ENCODE data around the gene TMEM141. TPM values are rescaled to one million over a fixed set of nuclear protein-coding genes. Genes with fewer than 3 reads are reported as not detected.

TMEM141 gene
- 64.6 to 80.7 TPM (median 74.2 TPM) in 5 replicates for total RNA-seq (2022; extraction: Qiagen RNA extraction; ENCODE audit: low read depth)

DNA sequence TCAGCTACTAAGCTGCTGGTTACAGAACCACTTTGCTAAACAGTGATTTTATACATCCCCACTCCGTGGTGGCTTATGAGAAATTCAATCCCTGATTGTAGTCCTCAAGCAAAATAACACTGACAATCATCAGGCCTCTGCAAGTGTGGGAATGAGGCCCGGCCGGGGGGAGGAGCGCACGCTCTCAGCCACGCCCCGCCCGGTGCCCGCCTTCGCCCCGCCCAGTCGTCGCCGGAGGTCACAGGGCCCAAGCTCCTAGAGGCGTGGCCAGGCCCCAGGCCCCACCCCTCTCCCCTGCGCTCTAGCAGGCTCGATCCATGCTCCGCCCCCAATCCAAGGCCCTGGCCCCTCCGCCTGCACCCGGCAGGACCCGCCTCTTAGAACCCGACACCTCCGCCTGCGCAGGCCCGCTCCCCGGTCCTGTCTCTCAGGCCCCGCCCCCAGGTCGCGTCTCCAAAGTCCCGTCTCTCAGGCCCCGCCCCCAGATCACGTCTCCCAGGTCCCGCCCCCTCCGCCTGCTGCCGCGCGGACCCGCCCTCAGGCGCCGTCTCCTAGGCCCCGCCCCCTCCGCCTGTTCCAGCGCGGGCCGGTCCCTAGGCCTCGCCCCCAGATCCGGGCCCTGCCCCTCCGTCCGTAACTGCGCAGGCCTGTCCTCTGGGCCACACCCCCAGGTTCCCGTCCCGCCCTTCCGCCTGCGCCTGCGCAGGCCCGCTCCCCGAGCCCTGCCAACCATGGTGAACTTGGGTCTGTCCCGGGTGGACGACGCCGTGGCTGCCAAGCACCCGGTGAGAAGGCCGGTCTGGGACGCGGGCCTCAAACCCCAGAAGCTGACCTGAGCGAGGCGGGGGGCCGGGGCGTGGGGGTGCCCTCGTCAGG lies at the start of gene TMEM141:
TSS of gene TMEM141 (plus strand) at position 705 of the 876 bp plus-strand sequence. CDS start at position 732, 27 bp downstream.

DNA sequence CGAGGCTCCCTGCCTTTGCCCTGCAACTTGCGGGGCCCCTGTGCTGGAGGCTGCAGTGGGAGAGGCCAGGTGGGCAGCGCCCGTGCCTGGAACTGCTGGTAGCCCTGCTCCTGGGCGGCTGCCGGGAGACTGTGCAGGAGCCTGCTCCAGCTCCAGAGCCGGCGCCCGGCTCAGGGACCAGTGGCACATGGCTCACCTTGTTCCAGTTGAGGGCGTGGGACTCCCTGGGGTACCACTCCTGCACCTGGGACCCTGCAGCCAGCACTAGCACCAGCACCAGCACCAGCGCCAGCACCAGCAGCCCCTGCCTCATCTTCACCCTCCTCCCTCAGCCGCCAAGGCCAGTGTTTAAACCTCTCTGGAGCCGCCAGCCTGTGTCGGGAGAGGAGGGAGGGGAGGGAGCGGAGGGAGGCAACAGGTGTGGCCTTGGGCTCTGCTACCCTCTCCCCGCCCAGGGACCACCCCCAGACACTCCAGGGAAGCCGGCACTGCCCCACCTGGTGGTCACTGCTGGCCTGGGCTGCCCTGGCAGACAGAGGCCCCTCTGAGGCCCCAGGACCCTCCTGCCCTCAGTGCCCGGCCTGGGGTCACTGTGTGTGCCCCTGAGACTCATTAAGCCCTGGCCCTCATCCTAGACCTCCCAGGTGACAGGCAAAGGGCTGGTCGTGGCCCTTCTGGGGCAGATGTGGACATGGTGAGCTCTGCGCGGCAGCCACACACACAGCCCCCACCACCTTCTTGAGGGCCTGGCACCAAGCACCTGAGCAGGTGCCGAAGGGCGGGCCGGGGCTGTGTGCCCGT lies 48.4 kb upstream of the TMEM141 start, which contains the start of gene LCN10:
TSS of gene LCN10 (minus strand) at position 350 of the 801 bp plus-strand sequence. CDS start at position 313, 37 bp downstream.

GRCh38 chr9:136748201-136748600 lies 42.9 kb upstream of the TMEM141 start, which contains the start of gene LCN6:
TSS of gene LCN6 (minus strand) at chr9:136748525. CDS start at chr9:136748483, 42 bp downstream.

DNA sequence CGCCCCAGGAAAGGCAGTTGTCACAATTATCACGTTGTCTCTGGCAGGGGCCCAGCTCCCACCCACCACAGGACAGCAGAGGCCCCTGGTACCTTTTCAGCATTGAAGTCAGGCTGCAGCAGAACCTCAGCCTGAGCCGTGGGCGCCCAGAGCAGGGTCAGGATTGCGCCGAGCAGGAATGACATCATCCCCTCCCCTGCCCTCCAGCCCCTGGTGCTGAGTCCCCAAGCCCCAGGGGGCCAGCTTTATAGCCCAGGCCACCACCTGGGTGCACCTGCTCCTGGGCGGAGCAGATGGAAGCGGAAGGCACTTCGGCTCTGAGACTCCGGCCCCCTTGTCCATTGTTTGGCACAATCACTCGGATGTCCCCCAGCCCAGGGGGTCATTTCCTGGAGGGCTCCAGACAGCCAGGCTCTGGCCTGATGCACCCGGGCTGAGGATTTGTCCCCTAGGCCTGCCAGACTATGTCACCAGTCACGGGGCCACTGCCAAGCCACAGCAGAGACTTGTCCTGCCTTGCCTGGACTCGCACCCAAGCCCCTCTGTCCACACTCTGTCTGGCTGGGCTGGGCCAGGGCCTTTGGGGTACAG lies 26.7 kb upstream of the TMEM141 start, which contains the start of gene LCN15:
TSS of gene LCN15 (minus strand) at position 218 of the 591 bp plus-strand sequence. CDS start at position 188, 30 bp downstream.

GRCh38 chr9:136796238-136796774 lies 5.2 kb downstream of the TMEM141 start, which contains the start of gene CCDC183:
TSS of gene CCDC183 (plus strand) at chr9:136796338. CDS start at chr9:136796398, 60 bp downstream.

DNA sequence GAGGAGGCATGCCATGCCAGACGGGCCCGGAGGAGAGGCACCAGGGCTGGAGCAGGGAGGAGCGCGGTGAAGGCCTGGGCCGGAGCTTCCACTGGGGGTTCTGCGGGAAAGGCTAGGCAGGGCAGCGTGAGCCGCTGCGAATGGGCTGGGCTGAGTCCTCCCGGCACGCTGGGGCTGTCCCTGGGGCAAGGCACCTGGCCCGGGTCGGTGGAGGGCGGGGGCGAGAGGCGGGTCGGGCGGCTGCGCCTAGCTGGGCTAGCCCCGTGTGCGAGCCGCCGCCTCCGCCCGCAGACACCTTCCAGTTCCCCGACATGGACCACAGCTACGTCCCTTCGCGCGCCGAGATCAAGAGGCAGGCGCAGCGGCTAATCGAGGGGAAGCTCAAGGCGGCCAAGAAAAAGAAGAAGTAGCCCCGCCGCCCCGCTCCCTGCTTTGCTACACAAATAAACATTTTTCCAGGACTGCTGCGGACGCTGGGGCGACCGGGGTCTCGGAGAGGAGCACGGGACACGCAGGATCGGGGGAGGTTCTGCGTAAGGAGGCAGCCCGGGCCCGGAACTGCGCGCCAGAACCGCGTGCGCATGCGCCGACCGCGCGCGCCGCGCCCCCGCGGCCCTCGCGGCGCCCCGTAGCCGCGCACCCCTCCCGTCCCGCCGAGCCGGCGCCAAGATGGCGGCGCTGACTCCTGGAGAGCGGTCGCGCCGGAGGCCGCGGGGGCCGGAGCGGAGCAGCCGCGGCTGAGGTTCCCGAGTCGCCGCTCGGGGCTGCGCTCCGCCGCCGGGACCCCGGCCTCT lies 16.3 kb downstream of the TMEM141 start, which contains the start of gene RABL6:
TSS of gene RABL6 (plus strand) at position 668 of the 794 bp plus-strand sequence. CDS start 249 bp downstream, outside the sequence.

GRCh38 chr9:136842380-136842948 lies 51.3 kb downstream of the TMEM141 start, which contains the start of gene AJM1:
TSS of gene AJM1 (plus strand) at chr9:136842478. CDS start at chr9:136844415, 1,937 bp downstream.

Other genes starting within 250 kb of the TMEM141 start
- gene NOTCH1, start 245.3 kb upstream of the TMEM141 start, total RNA-seq (2022; extraction: Qiagen RNA extraction; ENCODE audit: low read depth): 8.3 to 12.4 TPM (median 10.8 TPM) in 5 replicates
- 36.2 to 58.7 TPM (median 55.2 TPM) in 5 replicates for gene EGFL7, start 128.4 kb upstream of the TMEM141 start, total RNA-seq (2022; extraction: Qiagen RNA extraction; ENCODE audit: low read depth)
- gene AGPAT2, start 103.9 kb upstream of the TMEM141 start, total RNA-seq (2022; extraction: Qiagen RNA extraction; ENCODE audit: low read depth): 68.2 to 110 TPM (median 105 TPM) in 5 replicates
- 6.9 to 9.6 TPM (median 9.4 TPM) in 5 replicates for gene DIPK1B, start 78.8 kb upstream of the TMEM141 start, total RNA-seq (2022; extraction: Qiagen RNA extraction; ENCODE audit: low read depth)
- not detected in 5 replicates for gene LCN10, start 48.4 kb upstream of the TMEM141 start, total RNA-seq (2022; extraction: Qiagen RNA extraction; ENCODE audit: low read depth)
- gene LCN6, start 42.8 kb upstream of the TMEM141 start, total RNA-seq (2022; extraction: Qiagen RNA extraction; ENCODE audit: low read depth): not detected in 5 replicates
- not detected in 5 replicates for gene LCN8, start 33.1 kb upstream of the TMEM141 start, total RNA-seq (2022; extraction: Qiagen RNA extraction; ENCODE audit: low read depth)
- gene LCN15, start 26.8 kb upstream of the TMEM141 start, total RNA-seq (2022; extraction: Qiagen RNA extraction; ENCODE audit: low read depth): not detected in 5 replicates
- 0.15 to 0.72 TPM (median 0.44 TPM) in 5 replicates for gene CCDC183, start 5.0 kb downstream of the TMEM141 start, total RNA-seq (2022; extraction: Qiagen RNA extraction; ENCODE audit: low read depth)
- 58.9 to 86.1 TPM (median 79.5 TPM) in 5 replicates for gene RABL6, start 16.6 kb downstream of the TMEM141 start, total RNA-seq (2022; extraction: Qiagen RNA extraction; ENCODE audit: low read depth)
- gene AJM1, start 51.1 kb downstream of the TMEM141 start, total RNA-seq (2022; extraction: Qiagen RNA extraction; ENCODE audit: low read depth): 4.0 to 4.7 TPM (median 4.2 TPM) in 5 replicates
- gene PHPT1, start 58.1 kb downstream of the TMEM141 start, total RNA-seq (2022; extraction: Qiagen RNA extraction; ENCODE audit: low read depth): 285 to 343 TPM (median 299 TPM) in 5 replicates
- 2.5 to 5.8 TPM (median 3.1 TPM) in 5 replicates for gene MAMDC4, start 61.0 kb downstream of the TMEM141 start, total RNA-seq (2022; extraction: Qiagen RNA extraction; ENCODE audit: low read depth)
- gene EDF1, start 75.0 kb downstream of the TMEM141 start, total RNA-seq (2022; extraction: Qiagen RNA extraction; ENCODE audit: low read depth): 428 to 545 TPM (median 458 TPM) in 5 replicates
- gene TRAF2, start 95.2 kb downstream of the TMEM141 start, total RNA-seq (2022; extraction: Qiagen RNA extraction; ENCODE audit: low read depth): 43.8 to 69.5 TPM (median 59.1 TPM) in 5 replicates
- 70.1 to 101 TPM (median 99.1 TPM) in 5 replicates for gene FBXW5, start 153.4 kb downstream of the TMEM141 start, total RNA-seq (2022; extraction: Qiagen RNA extraction; ENCODE audit: low read depth)
- gene C8G, start 153.9 kb downstream of the TMEM141 start, total RNA-seq (2022; extraction: Qiagen RNA extraction; ENCODE audit: low read depth): 0.85 to 2.9 TPM (median 1.4 TPM) in 5 replicates
- gene LCN12, start 160.9 kb downstream of the TMEM141 start, total RNA-seq (2022; extraction: Qiagen RNA extraction; ENCODE audit: low read depth): 0.80 to 1.6 TPM (median 1.3 TPM) in 5 replicates
- gene PTGDS, start 186.2 kb downstream of the TMEM141 start, total RNA-seq (2022; extraction: Qiagen RNA extraction; ENCODE audit: low read depth): 0.57 to 0.68 TPM (median 0.66 TPM) in 3 of 5 replicates, not detected in the others
- 0.07 to 0.08 TPM (median 0.08 TPM) in 3 of 5 replicates, not detected in the others for gene LCNL1, start 191.6 kb downstream of the TMEM141 start, total RNA-seq (2022; extraction: Qiagen RNA extraction; ENCODE audit: low read depth)
- gene PAXX, start 201.1 kb downstream of the TMEM141 start, total RNA-seq (2022; extraction: Qiagen RNA extraction; ENCODE audit: low read depth): 47.9 to 81.3 TPM (median 74.1 TPM) in 5 replicates
- 3.3 to 5.1 TPM (median 4.8 TPM) in 5 replicates for gene CLIC3, start 205.2 kb downstream of the TMEM141 start, total RNA-seq (2022; extraction: Qiagen RNA extraction; ENCODE audit: low read depth)
- 21.4 to 27.7 TPM (median 25.4 TPM) in 5 replicates for gene ABCA2, start 236.9 kb downstream of the TMEM141 start, total RNA-seq (2022; extraction: Qiagen RNA extraction; ENCODE audit: low read depth)
- 0.06 TPM in 1 of 5 replicates, not detected in the others for gene FUT7, start 240.7 kb downstream of the TMEM141 start, total RNA-seq (2022; extraction: Qiagen RNA extraction; ENCODE audit: low read depth)

All from A549 treated with GW870086 at 1 μM for 4 hours (cell line).